ENCODE results near the gene TBCC.

Gene TBCC

DNA sequence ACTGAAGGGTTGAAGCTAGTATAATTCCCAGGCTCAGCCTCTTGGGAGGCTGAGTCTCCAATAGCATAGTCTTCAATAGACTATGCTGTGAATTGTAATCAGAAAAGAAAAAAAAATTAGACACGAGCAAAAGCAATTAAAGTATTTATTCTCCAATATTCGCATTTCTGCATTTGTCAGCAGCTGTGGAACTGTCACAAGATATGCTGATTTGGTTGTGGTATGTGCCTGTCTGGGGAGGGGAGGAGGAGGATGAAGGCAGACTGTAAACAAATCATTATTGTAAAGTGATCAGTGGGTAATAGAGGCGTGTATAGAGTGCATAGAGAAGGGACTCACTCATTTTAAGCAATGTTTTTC is 25.8 kb upstream of the TBCC start:
- TF ChIP-seq, protein P1, sequence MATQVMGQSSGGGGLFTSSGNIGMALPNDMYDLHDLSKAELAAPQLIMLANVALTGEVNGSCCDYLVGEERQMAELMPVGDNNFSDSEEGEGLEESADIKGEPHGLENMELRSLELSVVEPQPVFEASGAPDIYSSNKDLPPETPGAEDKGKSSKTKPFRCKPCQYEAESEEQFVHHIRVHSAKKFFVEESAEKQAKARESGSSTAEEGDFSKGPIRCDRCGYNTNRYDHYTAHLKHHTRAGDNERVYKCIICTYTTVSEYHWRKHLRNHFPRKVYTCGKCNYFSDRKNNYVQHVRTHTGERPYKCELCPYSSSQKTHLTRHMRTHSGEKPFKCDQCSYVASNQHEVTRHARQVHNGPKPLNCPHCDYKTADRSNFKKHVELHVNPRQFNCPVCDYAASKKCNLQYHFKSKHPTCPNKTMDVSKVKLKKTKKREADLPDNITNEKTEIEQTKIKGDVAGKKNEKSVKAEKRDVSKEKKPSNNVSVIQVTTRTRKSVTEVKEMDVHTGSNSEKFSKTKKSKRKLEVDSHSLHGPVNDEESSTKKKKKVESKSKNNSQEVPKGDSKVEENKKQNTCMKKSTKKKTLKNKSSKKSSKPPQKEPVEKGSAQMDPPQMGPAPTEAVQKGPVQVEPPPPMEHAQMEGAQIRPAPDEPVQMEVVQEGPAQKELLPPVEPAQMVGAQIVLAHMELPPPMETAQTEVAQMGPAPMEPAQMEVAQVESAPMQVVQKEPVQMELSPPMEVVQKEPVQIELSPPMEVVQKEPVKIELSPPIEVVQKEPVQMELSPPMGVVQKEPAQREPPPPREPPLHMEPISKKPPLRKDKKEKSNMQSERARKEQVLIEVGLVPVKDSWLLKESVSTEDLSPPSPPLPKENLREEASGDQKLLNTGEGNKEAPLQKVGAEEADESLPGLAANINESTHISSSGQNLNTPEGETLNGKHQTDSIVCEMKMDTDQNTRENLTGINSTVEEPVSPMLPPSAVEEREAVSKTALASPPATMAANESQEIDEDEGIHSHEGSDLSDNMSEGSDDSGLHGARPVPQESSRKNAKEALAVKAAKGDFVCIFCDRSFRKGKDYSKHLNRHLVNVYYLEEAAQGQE (IDR thresholded peaks at IDR 0.05; ENCODE audit: insufficient read depth in 1 of 2, low read depth in 2 of 2, low read length in 2 of 2): no peak
- TF ChIP-seq FOXP2 (optimal IDR thresholded peaks at IDR 0.05; ENCODE audit: borderline replicate concordance, extremely low read depth, extremely low read length, insufficient read depth) (no peak), SIN3A (IDR thresholded peaks at IDR 0.05; ENCODE audit: borderline replicate concordance, insufficient read depth, low read length) (no peak), TAF1 (IDR thresholded peaks at IDR 0.05; ENCODE audit: borderline replicate concordance, insufficient read depth, low read length) (no peak), POLR2AphosphoS5 (IDR thresholded peaks at IDR 0.05; ENCODE audit: low read depth, low read length) (no peak)

DNA sequence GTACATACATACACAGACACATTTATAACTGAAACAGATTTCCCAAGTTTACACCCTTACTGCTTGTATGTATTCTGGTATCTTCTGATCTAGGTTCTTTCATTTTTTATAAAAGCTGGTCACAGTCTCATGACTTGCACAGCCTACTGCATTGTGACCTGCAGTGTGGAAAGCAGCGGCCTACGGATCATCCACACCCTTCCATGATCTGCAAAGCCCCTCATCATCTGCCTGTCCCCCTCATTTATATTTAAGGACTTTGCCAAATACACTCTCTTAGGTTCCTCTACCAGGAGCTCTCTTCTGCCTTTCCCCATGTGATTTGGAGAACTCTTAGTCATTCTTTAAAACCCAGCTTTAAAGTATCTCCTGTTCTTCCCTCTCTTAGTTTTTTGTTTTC is 23.9 kb upstream of the TBCC start:
- no peak for TF ChIP-seq SIN3A (IDR thresholded peaks at IDR 0.05; ENCODE audit: borderline replicate concordance, insufficient read depth, low read length)
- TF ChIP-seq, protein P1 (IDR thresholded peaks at IDR 0.05; ENCODE audit: insufficient read depth in 1 of 2, low read depth in 2 of 2, low read length in 2 of 2): no peak
- TF ChIP-seq POLR2AphosphoS5 (IDR thresholded peaks at IDR 0.05; ENCODE audit: low read depth, low read length): no peak
- no peak for TF ChIP-seq TAF1 (IDR thresholded peaks at IDR 0.05; ENCODE audit: borderline replicate concordance, insufficient read depth, low read length)
- TF ChIP-seq FOXP2 (optimal IDR thresholded peaks at IDR 0.05; ENCODE audit: borderline replicate concordance, extremely low read depth, extremely low read length, insufficient read depth): no peak

- no peak for TF ChIP-seq SIN3A (IDR thresholded peaks at IDR 0.05; ENCODE audit: borderline replicate concordance, insufficient read depth, low read length)
- no peak for TF ChIP-seq TAF1 (IDR thresholded peaks at IDR 0.05; ENCODE audit: borderline replicate concordance, insufficient read depth, low read length)
- TF ChIP-seq FOXP2 (optimal IDR thresholded peaks at IDR 0.05; ENCODE audit: borderline replicate concordance, extremely low read depth, extremely low read length, insufficient read depth): no peak
- no peak for TF ChIP-seq POLR2AphosphoS5 (IDR thresholded peaks at IDR 0.05; ENCODE audit: low read depth, low read length)
- TF ChIP-seq, protein P1 (IDR thresholded peaks at IDR 0.05; ENCODE audit: insufficient read depth in 1 of 2, low read depth in 2 of 2, low read length in 2 of 2): no peak
Measured at GRCh38 chr6:42769051-42769450, 23.1 kb upstream of the TBCC start.

- no peak for TF ChIP-seq FOXP2 (optimal IDR thresholded peaks at IDR 0.05; ENCODE audit: borderline replicate concordance, extremely low read depth, extremely low read length, insufficient read depth)
- TF ChIP-seq, protein P1 (IDR thresholded peaks at IDR 0.05; ENCODE audit: insufficient read depth in 1 of 2, low read depth in 2 of 2, low read length in 2 of 2): no peak
- TF ChIP-seq POLR2AphosphoS5 (IDR thresholded peaks at IDR 0.05; ENCODE audit: low read depth, low read length): no peak
- TF ChIP-seq TAF1 (IDR thresholded peaks at IDR 0.05; ENCODE audit: borderline replicate concordance, insufficient read depth, low read length): no peak
- no peak for TF ChIP-seq SIN3A (IDR thresholded peaks at IDR 0.05; ENCODE audit: borderline replicate concordance, insufficient read depth, low read length)
Measured at GRCh38 chr6:42766163-42766670, 20.3 kb upstream of the TBCC start.

Measured in PFSK-1 (cell line).